ENCODE results near the gene BUD31.
A peak's percentile ranks its signal among the peaks of the same experiment; 100 is the strongest.

Gene BUD31

GRCh38 chr7:99433158-99433557 is 24.4 kb downstream of the BUD31 start:
- no peak overlapping the region for H3K27ac ChIP-seq
- H2AFZ ChIP-seq (ENCODE audit: low read depth): no peak overlapping the region
- H3K36me3 ChIP-seq (ENCODE audit: insufficient read depth): peaks cover 7% of the 10 kb centered on the region; the same call in 1 of the 2 replicates
- no peak for TF ChIP-seq CTCF (conservative IDR thresholded peaks at IDR 0.05; ENCODE audit: low read depth, low read length)
- H3K4me2 ChIP-seq: no peak overlapping the region
- peaks cover 11% of the 10 kb centered on the region for H3K4me1 ChIP-seq (ENCODE audit: low read depth, poor library complexity, severe bottlenecking)
- peaks cover 31% of the 10 kb centered on the region for H3K79me2 ChIP-seq (ENCODE audit: insufficient read depth, low read depth)
- H4K20me1 ChIP-seq (ENCODE audit: insufficient read depth): no peaks in the 10 kb centered on the region
- H3K4me3 ChIP-seq (IDR thresholded peaks at IDR 0.05; ENCODE audit: insufficient read depth, low read depth, low read length): no peak overlapping the region
- H3K9ac ChIP-seq: no peak overlapping the region
- no peaks in the 10 kb centered on the region for H3K27me3 ChIP-seq (ENCODE audit: insufficient read depth, low read depth)

- Histone ChIP-seq H3K27me3 (ENCODE audit: insufficient read depth, low read depth) (no peaks in the 10 kb centered on the region), H3K36me3 (ENCODE audit: insufficient read depth) (peaks cover 6% of the 10 kb centered on the region; the same call in 1 of the 2 replicates), H4K20me1 (ENCODE audit: insufficient read depth) (peaks cover 9% of the 10 kb centered on the region), H3K9ac (peak overlapping the region; percentile 86), H2AFZ (ENCODE audit: low read depth) (peak overlapping the region; percentile 89), H3K4me3 (IDR thresholded peaks at IDR 0.05; ENCODE audit: insufficient read depth, low read depth, low read length) (no peak overlapping the region), H3K4me1 (ENCODE audit: low read depth, poor library complexity, severe bottlenecking) (peaks cover 18% of the 10 kb centered on the region), H3K79me2 (ENCODE audit: insufficient read depth, low read depth) (peaks cover 66% of the 10 kb centered on the region), H3K4me2 (peak overlapping the region; percentile 76), H3K27ac (peak overlapping the region; percentile 61)
- TF ChIP-seq CTCF (conservative IDR thresholded peaks at IDR 0.05; ENCODE audit: low read depth, low read length): no peak
These were observed 29.3 kb downstream of the BUD31 start for GRCh38 chr7:99437946-99438572.

- H2AFZ ChIP-seq (ENCODE audit: low read depth): peak within 1 kb of the TSS; percentile 89
- H3K79me2 ChIP-seq (ENCODE audit: insufficient read depth, low read depth): peaks cover 66% of the 10 kb centered on the region
- TF ChIP-seq CTCF (conservative IDR thresholded peaks at IDR 0.05; ENCODE audit: low read depth, low read length): no peak
- no peaks in the 10 kb centered on the region for H3K27me3 ChIP-seq (ENCODE audit: insufficient read depth, low read depth)
- H3K4me3 ChIP-seq (IDR thresholded peaks at IDR 0.05; ENCODE audit: insufficient read depth, low read depth, low read length): no peak within 1 kb of the TSS
- peak within 1 kb of the TSS; percentile 91 for H3K4me2 ChIP-seq
- H3K27ac ChIP-seq: peak within 1 kb of the TSS; percentile 61
- peaks cover 18% of the 10 kb centered on the region for H3K4me1 ChIP-seq (ENCODE audit: low read depth, poor library complexity, severe bottlenecking)
- peaks cover 5% of the 10 kb centered on the region; the same call in 1 of the 2 replicates for H3K36me3 ChIP-seq (ENCODE audit: insufficient read depth)
- H4K20me1 ChIP-seq (ENCODE audit: insufficient read depth): peaks cover 9% of the 10 kb centered on the region
- peak within 1 kb of the TSS; percentile 86 for H3K9ac ChIP-seq
These were observed 30.1 kb downstream of the BUD31 start, which contains the start of the genes CPSF4 and PTCD1 for GRCh38 chr7:99438573-99439480. CPSF4 (plus strand) TSS chr7:99438943; CDS start chr7:99439083, 140 bp downstream. PTCD1 (minus strand) TSS chr7:99438798; CDS start chr7:99435242, 3,556 bp downstream.

- no peak for TF ChIP-seq CTCF (conservative IDR thresholded peaks at IDR 0.05; ENCODE audit: low read depth, low read length)
- peak overlapping the region; percentile 91 for H3K4me2 ChIP-seq
- H3K4me1 ChIP-seq (ENCODE audit: low read depth, poor library complexity, severe bottlenecking): peaks cover 18% of the 10 kb centered on the region
- no peak overlapping the region for H2AFZ ChIP-seq (ENCODE audit: low read depth)
- H3K27ac ChIP-seq: no peak overlapping the region
- peaks cover 3% of the 10 kb centered on the region; the same call in 1 of the 2 replicates for H3K36me3 ChIP-seq (ENCODE audit: insufficient read depth)
- H4K20me1 ChIP-seq (ENCODE audit: insufficient read depth): peaks cover 9% of the 10 kb centered on the region
- no peak overlapping the region for H3K4me3 ChIP-seq (IDR thresholded peaks at IDR 0.05; ENCODE audit: insufficient read depth, low read depth, low read length)
- no peak overlapping the region for H3K9ac ChIP-seq
- peaks cover 63% of the 10 kb centered on the region for H3K79me2 ChIP-seq (ENCODE audit: insufficient read depth, low read depth)
- no peaks in the 10 kb centered on the region for H3K27me3 ChIP-seq (ENCODE audit: insufficient read depth, low read depth)
These were observed 31.4 kb downstream of the BUD31 start for GRCh38 chr7:99440195-99440594.

Data from KMS-11 (cell line).